GM21529 (cell line): Measurements from ENCODE around the gene ABHD17B.

Experiments used
- ATAC-seq: cut with Tn5 transposase; IDR thresholded peaks from one replicate; pipeline ENCODE4 v1.9.1; 2021; ENCODE audit not compliant: unreplicated experiment

The ABHD17B gene

GRCh38 chr9:71822935-71823334 is 88.1 kb downstream of the ABHD17B start:
- ATAC-seq = no peak

- ATAC-seq = no peak
Observed at GRCh38 chr9:71822456-71822855, 88.5 kb downstream of the ABHD17B start.

DNA sequence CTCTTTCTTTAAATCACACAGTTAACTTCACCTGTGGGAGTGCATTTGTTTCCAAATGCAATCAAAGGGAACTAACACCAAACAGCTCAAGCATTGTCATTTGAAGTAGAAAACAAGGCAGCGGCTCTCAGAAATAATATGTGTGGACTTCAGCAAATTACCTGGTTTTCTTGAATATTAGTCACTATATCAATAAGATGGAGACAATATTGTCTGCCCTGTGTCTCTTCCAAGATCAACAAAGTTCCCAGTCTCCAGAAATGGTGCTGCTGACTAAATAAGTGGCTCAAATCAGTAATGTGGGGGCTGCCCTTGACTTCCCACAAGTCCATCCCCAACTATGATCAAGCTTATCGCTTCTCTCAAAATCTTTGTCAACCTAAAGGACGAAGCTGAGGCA is 89.6 kb downstream of the ABHD17B start:
- ATAC-seq = no peak

GRCh38 chr9:71820403-71820921 is 90.5 kb downstream of the ABHD17B start:
- no peak for ATAC-seq

DNA sequence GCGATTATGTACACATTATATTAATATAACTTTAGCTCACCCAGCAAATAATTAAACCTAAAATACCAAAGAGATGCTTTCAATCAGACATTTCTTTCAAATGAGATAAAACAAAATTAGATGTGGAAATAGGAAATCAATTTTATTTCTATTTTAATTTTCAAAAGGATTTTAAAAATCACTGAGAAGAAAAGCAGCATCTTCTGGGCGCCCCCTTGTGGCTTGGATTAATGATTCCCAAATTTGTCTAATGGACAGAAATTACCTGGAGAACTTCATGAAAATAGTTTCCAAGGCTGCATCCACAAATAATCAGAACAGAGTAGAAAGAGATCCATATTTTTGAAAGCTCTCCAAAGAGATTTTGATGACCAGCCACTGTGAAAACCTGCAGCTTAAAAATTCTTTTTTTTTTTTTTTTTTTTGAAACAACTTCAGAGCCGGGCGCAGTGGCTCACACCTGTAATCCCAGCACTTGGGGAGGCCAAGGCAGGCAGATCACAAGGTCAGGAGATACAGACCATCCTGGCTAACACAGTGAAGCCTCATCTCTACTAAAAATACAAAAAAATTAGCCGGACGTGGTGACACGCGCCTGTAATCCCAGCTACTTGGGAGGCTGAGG is 91.8 kb downstream of the ABHD17B start:
- no peak for ATAC-seq

DNA sequence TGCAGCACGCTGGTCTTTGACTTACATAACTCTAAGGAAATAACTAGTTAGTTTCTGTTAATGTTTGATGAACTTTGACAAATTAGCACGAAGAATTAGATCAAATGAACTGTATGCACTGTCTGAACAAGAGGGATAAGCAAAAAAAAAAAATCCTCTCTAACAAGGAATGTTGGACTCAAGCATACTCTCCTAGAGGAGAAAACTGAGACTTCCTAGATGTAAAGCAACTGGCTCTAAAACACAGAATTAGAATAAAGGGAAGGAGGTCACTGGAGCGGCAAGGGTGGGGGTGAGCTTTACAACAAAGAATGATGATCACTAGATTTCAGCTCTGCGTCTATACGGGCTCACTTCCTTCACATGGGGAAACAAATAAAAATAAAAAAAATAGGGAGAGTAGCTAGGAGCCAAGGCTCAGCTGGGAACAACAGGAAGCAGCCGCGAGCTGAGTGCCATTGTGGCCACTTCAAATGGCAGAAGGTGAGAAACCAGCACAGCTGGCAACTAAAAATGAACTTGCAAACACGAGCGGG is 94.0 kb downstream of the ABHD17B start:
- ATAC-seq = no peak
